Measurements from ENCODE around the gene TAF11.
"Not testable (repeated sequence)": the region's sequence is repeated elsewhere in the genome, so short reads cannot be mapped to it uniquely, and the experiment has no call there.

The TAF11 gene, protein sequence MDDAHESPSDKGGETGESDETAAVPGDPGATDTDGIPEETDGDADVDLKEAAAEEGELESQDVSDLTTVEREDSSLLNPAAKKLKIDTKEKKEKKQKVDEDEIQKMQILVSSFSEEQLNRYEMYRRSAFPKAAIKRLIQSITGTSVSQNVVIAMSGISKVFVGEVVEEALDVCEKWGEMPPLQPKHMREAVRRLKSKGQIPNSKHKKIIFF

DNA sequence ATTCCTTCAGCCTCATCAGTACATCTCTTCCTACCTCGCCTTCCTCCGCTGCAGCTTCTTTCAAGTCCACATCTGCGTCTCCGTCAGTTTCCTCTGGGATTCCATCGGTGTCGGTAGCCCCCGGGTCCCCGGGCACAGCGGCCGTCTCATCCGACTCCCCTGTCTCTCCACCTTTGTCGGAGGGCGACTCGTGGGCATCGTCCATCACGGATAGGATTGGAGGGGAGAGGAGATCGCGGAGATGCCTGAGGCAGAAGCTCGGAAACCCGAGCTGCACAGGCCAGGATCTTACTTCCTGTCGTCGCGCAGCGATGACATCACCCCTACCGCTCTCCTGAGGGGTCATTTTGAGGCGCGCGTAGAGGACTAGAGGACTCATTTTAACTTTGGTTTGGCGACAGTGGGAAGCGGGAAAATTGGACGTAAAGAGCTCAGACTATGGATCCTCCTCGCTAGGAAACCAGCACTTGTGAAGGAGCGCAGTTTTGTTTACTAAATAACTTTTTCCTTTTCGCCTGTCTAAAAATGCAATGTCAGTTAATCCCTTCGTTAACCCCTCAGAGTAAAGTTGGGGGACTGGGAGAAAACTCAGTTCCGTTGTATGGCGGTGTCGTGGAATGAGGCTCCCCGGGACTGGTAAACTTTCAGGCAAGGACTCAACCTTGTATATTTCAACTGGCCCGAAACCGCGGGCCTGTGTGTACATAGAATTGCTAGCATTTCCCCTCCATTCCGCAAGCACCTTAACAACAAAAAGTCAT lies at the start of gene TAF11:
TAF11 (minus strand) TSS at position 290 of the 761 bp plus-strand sequence; CDS start at position 205, 85 bp downstream.
- peak; percentile 74 to 88 (median 80) for DNase-seq (ENCODE audit: low read depth in 4 of 4, low spot score in 1 of 4)

DNA sequence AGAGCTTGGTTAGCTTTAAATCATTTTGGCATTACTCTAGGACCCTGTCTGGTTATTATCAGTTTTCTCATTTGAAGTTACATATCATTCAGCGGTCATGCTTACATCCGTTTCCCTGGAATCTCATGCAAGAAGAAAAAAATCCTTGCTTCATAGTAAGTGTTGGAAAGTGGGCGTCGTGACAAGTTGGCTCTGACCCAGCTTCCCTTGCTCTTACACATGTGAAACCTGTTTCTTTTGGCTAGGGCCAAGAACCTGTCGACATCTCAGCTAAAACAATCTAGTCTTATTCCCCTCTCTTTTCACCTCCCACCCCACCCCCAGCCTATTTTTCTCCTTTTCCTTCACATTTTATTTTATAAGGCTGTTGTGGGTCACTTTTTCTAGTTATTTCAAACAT lies 46.7 kb upstream of the TAF11 start:
- DNase-seq (ENCODE audit: low read depth in 4 of 4, low spot score in 1 of 4): no peak

DNA sequence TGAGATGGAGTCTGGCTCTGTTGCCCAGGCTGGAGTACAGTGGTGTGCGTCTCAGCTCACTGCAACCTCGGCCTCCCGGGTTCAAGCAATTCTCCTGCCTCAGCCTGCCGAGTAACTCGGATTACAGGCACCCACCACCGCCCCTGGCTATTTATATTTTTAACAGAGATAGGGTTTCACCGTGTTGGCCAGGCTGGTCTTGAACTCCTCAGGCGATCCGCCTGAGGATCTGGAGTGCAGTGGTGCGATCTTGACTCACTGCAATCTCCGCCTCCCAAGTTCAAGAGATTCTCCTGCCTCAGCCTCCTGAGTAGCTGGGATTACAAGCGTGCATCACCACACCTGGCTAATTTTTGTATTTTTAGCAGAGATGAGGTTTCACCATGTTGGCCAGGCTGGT lies 44.4 kb upstream of the TAF11 start:
- not testable (repeated sequence) for DNase-seq (ENCODE audit: low read depth in 4 of 4, low spot score in 1 of 4)

DNA sequence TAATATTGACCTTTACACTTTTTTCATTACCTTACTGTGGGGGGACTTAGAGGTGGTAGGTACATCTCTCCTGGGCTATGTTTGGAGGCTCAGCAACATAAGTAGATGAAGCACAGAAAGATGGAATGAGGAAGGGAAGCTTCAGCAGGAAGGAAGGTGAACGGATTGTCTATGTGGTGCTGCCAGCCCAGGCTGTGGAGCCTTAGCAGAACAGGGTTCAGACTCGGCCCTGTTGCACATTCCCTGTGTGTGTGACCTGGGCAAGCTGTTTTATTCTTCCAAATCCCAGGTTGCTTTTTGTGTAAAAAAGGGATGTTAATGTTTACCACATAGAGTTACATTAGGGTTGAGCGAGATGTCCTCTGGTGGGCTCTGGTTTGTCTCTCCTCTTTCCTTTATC lies 42.4 kb upstream of the TAF11 start:
- no peak for DNase-seq (ENCODE audit: low read depth in 4 of 4, low spot score in 1 of 4)

DNA sequence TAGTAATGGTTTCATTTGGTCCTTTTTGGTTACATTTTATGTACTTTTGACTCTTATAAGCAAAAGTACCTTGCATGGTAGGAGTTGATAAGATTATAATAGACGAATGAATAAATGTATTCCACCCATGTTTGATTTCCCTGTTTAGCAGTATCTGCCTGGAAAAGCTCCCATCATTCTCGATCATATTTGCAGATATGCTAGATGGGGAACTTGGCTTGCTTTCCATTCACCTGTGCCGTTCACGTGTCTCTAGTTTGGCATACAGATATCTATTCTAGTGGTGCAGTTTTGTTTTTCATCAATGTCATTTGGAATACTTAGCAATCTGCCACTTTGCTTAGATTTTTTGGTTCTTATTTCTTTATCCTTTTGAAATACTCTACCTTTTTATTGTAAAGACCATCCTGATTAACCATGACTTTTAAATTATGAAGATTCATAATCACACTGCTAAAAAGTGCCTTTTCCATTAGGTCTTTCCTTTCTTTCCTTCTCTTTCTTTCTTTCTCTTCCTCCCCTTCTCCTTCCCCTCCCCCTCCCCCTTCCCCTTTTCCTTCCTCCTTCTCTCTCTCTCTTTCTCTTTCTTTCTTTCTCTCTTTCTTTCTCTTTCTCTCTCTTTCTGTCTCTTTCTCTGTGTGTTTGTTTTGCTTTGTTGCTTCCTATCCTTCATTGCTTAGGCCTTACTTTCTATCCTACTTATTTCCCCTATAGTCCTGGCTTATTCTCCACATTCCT lies 41.6 kb upstream of the TAF11 start:
- DNase-seq (ENCODE audit: low read depth in 4 of 4, low spot score in 1 of 4): no peak

DNA sequence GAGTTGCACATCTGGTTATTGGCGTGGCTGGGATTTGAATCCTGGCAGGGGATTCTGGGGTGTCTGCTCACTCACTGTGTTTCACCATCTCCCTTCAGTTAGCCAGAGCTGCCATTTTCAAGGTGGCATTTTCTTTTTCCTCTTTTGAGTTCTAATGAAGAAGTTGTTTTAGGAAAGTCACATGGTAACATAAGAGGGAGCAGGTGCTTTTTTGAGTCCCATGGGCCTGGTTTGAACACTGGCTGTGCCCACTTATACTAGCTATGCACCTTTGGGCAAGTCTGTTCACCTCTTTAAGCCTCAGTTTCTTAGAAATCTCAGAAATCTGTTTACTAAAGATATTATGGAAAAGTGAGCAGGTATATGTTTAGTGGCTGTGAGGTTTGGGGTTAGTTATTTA lies 40.9 kb upstream of the TAF11 start:
- DNase-seq (ENCODE audit: low read depth in 4 of 4, low spot score in 1 of 4): no peak

DNA sequence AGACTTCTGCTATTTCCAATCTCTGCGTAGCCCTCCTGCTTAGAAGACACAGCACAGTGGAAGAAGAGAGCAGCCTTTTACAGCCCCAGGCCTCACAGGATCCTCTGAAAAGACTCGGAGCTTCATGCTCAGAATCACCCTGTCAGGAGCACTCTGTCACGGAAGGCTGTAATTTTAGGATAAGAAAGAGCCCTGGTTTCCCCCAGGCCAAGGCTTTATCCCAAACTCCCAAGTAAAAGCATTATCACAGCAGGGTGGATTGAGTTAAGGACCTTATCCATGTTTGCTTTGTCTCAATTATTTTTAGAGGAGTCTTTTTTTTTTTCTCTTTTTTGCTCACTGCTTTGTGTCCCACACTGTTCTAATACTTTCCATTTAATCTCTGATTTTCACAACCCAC lies 40.4 kb upstream of the TAF11 start:
- no peak for DNase-seq (ENCODE audit: low read depth in 4 of 4, low spot score in 1 of 4)

DNA sequence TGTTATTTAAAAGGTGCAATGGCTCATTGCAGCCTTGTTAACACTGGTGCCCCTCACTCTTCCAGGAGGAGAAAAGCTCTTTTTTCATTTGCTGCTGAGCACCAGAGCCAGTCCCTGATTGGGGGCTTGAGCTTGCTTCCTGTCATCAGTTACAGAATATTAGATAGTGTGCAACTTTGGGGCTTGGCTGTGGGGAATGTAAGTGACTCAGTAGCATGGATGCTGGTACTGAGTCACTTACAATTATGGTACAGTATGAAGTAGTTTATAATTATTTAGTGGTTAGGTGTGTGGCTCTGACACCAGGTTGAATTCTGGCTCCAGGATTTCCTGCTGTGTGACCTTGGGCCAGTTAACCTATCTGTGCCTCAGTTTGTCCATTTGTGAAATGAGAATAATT lies 38.8 kb upstream of the TAF11 start:
- DNase-seq (ENCODE audit: low read depth in 4 of 4, low spot score in 1 of 4): no peak

DNA sequence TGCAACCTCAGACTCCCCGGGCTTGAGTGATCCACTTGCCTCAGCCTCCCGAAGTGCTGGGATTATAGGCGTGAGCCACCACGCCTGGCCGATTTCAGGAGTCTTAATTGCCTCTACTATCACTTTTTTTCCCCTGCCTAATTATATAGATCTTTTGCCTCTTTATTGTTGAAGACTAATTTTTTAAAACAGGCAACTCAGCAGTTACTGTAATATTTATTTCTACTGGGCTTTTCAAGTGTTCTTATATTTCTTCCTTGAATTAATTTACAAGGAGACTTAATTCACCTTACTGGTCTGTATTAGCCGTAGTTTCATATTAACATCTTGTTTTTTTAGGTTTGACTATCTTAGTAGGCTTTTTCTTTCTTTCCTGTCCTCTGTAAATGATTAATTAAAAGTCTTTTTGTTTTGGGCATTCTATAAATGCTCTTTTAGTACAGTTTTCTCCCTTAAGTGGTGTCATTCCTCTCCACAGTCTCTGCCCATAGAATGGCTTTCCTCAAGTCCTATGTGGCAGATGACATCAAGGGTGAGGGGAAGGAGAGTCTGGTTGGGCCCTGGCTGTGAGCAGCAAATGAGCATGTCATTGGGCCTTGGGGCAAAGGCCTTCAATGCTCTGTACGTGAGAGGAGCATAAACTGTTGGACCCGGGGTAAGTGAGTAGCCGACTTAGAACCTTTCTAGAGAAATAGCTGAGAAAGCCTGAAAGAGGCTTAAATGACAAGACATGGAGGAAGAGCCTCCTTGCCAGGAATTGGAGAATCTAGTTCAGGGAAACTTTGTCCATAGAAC lies 37.2 kb upstream of the TAF11 start:
- no peak for DNase-seq (ENCODE audit: low read depth in 4 of 4, low spot score in 1 of 4)

DNA sequence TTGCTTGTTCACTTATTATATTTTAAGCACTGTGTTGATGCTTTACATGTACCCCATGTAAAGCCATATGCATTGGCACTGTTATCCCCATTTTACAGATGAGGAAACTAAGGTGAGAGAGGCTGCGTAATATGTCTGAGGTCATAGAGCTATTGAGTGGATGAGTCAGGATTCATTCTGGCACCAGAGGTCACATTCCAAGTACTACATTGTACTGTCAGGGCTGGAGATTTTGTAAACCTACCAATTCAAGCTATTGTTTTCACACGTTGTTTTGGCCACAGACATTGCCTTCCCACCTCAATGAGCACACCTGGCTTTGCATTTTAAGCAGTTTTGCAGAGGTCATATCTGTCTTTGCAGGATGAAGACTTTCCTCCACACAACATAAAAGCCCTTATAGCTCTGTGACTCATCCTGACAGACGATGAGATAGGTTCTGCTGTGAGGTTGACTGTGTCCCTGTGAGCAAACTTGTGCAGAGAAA lies 34.4 kb upstream of the TAF11 start:
- no peak for DNase-seq (ENCODE audit: low read depth in 4 of 4, low spot score in 1 of 4)

DNA sequence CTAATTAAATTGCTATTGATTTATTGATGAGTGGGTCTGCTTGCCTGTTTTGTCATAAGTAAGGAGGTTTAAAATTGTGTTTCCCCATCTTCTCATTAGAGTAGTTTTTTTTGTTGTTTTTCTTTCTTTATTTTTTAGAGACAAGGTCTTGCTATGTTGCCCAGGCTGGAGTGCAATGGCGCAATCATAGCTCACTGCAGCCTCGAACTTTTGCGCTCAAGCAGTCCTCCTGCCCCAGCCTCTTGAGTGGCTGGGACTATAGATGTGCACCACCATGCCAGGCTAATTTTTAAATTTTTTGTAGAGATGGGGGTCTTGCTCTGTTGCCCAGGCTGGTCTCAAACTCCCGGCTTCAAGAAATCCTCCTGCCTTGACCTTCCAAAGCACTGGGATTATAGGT lies 32.3 kb upstream of the TAF11 start:
- no peak for DNase-seq (ENCODE audit: low read depth in 4 of 4, low spot score in 1 of 4)

DNA sequence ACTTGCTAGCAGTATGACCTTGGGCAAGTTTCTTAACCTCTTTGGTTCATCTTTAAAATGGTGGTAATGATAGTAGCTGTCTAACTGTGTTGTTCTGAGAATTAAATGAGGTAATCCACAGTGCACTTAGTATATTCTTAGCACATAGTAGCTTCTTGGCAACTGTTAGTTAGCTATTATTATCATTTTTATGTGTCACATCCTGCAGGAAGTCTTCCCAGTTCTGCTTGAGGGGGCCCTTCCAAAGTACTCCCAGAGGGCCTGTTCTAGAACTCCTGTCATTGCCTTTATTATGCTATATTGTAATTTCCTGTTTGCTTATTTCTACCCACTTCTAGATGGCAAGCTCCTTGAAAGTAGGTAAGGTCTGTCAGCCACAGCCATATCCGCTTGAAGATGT lies 31.8 kb upstream of the TAF11 start:
- DNase-seq (ENCODE audit: low read depth in 4 of 4, low spot score in 1 of 4): no peak

DNA sequence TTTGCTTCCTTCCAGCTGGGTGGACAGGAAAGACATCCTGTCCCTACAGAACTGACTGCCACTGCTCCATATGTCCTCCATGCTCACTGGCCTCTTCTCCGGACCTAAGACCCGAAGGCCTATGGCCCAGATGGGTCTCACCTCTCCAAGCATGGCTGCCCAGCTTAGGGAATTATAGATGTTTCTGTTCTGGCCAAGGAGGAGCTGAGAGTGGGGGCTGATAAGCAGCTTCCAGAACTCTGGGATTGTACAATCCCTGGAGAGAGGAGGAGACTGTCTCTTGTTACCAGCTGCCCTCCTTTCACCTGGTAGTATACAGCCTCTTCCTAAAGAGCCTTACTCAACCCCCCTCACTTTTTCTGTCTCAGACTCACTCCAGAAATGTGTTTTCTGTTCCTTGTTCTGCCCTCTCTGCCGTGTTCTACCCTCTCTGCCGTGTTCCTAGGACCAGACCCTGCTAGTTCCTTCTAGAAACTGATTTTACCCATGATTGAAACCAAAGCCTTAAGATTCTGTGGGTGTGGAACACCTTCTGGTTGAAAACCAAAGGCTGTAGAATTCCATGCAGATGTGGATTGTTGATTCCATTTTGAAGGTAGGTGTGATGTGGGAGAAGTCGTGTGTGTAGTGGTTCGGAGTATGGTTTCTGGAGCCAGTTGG lies 29.9 kb upstream of the TAF11 start:
- DNase-seq (ENCODE audit: low read depth in 4 of 4, low spot score in 1 of 4): no peak

DNA sequence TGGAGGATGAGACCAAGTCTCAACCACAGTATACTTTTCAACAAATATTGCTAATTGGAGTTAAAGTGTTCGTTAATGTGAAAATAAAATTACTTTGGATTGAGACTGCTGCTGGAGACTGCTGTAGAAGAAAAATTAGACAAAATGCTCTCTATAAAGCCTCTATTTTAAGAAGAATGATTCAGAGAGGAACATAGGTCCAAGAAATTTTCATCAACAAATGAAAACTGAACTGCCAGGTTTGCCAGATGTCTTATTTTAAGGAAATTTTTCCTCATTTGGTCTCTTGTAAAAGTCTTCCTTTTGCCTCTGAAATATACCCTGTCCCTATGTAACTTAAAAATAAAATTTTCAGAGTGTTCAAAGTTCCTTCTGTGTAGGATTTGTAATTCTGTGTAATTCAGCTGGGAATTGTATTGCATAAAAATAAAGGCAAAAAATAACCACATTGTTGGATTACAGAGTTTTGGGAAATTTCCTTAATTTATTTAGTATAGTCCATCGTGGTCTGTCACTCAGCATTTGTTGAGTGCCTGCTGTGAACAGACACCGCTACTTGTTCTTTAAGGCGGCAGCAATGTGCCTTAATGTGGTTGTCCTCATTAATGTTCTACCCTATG lies 28.6 kb upstream of the TAF11 start:
- DNase-seq (ENCODE audit: low read depth in 4 of 4, low spot score in 1 of 4): no peak

DNA sequence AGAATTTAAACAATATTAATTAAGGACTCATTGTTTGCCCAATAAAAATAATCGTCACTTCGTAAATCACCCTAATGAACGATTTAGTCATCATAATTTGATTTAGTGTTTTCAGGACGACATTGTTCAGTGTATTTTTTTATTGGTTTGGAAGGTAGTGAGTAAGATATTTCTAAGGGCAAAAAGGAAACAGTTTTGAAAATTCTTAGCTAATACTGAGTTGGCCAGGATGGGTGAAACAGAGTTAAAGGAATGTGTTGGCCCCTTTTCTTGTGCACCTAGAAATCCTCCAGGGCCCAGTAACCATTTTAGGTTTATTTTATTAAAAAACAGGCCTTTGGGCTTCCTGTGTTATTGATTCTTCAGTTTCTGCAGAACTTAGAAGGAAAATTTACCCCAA lies 26.5 kb upstream of the TAF11 start:
- DNase-seq (ENCODE audit: low read depth in 4 of 4, low spot score in 1 of 4): no peak

DNA sequence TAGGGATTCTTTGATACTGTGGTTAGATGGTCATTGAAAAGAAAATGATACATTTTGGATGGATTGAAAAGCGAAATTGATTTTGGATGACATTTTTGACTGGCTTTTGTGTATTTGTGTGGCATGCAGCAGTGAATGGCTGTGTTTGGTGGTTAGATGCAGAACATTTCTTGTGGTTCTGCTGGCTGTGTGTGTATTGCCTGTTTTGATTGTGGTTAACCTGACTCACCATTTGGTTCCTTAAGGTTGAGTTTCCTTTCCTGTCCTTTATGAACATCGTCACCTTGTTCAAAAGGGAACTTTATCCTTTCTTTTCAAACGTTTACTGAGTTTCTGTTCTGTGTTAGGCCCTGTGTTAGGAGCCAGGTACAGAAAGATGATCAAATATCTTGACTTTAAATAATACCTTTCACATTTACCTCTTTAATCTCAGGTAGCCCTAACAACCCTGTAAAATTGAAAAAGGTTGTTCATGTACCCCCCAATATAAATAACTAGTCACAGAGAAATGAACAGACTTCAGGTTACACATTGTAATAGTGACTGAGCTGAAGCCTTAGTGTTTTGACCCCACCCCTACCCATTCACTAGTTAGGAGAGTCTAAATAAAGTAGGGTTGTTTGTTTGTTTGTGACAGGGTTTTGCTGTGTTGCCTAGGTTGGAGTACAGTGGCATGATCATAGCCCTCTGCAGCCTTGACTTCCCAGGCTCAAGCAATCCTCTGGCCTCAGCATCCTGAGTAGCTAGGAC lies 25.0 kb upstream of the TAF11 start:
- peak in 2 of 4 experiments; percentile 9 to 13 for DNase-seq (ENCODE audit: low read depth in 4 of 4, low spot score in 1 of 4)

DNA sequence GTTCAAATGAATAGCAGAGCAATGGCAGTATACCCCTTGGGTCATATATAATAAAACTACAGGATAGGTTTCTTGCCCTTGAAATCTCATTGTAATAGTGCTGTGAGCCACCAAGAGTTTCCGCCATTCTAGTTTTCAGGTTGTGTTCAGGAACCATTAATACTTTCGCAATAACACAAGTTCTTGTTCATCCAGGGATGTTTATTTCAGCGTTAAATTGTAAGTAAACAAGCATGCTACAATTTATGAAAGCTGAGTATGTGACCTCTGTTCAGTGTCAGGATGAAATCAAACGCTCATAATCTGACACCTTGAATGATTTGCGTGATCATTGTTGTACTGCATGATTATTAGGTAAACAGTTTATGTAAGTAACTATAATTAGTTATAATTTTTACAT lies 24.0 kb upstream of the TAF11 start:
- DNase-seq (ENCODE audit: low read depth in 4 of 4, low spot score in 1 of 4): no peak

DNA sequence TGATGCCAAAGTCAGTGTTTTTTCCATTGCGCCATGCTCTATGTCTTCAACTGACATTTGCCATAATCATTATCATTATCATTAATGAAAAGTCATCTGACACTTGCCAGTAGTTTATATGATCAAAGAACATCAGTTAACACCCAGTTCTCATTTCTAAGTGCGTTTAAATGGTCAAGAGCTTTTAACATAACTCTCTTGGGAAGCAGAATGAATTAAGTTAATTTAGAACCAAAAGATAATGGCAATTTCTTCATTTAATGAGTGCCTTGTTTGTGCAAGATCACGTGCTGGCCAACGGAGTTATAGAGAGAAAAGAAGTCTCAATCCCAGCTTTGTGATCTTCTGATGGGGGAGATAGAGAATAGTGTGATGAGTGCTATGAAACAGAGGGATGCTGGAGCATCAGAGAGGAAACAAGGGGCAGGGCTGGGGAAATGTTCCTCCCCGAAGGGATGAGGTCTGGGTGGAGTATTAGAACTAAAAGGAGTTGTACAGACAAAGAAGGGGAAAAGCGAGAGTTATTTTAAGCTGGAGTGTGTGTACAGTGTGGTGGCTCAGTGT lies 21.6 kb upstream of the TAF11 start:
- DNase-seq (ENCODE audit: low read depth in 4 of 4, low spot score in 1 of 4): no peak

DNA sequence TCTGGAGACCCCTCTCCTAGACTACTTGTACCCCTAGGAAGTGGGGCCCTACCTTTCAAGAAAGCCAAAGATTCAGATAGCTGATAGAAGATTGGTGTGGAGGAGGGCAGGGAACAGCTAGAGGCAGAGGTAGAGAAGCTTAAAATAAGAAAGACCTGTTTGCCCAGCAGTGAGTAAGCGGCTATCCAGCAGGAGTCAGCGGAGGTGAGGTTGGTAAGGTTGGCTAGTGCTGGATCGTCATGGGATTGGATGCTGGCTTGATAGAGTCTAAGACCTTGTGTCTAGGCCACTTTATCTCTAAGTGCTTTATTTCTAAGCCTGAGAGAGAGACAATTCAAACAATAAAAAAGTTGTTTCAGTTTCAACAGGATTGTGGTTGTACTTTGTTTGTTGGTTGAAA lies 20.4 kb upstream of the TAF11 start:
- DNase-seq (ENCODE audit: low read depth in 4 of 4, low spot score in 1 of 4): no peak
